NCI-H2081 (cell line): Measurements from ENCODE around the gene HCN1.
"Not testable (repeated sequence)": the region's sequence is repeated elsewhere in the genome, so short reads cannot be mapped to it uniquely, and the experiment has no call there.

Source experiments
- DNase-seq, 2 experiments: peaks; one replicate each; lab custom pipeline; 2025; lab: John Stamatoyannopoulos, UW

The HCN1 gene

DNA sequence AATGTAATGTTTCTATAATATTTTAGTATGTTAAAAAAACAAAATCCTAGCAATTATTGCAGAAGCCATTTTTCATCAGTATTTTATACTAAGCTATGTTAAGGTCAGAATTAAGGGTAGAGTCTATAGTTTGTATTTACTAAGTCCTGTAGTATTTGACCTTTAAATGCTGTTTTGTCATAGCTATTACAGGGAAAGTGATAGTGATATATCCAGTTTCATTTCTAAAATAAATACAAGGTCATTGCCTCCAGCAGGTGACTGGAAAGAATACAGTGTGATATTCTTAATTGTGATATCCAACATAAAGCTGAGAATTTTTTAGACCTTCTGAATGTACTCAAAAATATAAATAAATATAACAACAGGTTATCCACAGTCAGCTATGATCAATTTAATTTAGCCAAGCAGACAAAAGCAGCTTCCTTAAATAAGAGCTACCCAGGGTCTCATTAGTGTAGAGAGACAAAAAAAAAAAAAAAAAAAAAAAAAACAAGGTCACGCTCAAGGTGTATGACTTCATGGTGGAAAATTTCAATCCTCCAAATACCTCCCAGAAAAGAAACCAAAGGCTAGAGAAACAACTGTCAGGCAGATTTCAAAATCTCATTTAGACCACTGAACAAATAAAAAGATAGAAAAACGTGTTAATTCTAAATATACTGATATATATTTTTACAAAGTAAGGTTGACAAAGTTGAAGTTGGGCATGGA, 278.7 kb downstream of the HCN1 start:
- no peak for DNase-seq

DNA sequence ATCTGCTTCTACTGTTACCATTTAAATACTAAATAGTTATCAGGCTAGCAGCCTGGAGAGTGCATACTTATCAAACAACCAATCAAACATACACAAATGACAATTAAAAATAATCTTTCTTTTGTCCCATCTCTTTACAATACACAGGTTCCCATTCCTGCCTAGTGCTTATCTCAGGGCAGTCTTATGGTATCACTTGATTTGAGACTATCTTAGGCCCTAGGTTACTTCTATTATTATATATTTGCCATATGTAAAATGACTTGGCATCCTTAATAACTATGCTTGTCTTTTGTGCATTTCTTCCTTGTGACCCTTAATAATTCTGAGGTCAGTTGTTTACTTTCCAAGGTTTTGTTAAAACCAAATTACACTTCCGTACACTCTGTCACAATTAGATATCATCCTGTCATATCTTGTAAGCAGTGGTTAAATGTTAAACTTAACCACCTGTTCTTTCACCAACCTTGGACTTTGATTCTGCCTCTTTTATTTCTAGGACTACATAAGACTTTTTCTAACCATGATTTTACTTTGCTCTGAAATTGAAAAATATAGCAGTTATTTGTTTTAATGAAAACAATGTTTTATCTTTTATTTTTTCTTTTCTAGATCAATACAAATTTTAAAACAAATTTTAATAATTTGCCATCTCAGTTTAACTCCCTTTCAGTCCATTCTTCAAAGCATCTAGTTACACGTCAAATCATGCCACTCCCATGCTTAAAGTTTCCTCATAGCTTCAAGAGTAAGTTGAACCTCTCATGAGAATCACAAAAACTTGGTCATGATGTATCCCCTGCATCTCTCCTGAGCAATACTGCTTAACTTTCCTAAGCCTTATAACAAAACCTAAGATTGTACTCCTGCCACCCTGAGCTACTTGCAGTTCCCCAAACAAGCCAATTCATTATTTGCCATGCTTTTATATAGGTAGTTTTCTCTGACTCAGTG, 281.3 kb downstream of the HCN1 start:
- no peak for DNase-seq

DNA sequence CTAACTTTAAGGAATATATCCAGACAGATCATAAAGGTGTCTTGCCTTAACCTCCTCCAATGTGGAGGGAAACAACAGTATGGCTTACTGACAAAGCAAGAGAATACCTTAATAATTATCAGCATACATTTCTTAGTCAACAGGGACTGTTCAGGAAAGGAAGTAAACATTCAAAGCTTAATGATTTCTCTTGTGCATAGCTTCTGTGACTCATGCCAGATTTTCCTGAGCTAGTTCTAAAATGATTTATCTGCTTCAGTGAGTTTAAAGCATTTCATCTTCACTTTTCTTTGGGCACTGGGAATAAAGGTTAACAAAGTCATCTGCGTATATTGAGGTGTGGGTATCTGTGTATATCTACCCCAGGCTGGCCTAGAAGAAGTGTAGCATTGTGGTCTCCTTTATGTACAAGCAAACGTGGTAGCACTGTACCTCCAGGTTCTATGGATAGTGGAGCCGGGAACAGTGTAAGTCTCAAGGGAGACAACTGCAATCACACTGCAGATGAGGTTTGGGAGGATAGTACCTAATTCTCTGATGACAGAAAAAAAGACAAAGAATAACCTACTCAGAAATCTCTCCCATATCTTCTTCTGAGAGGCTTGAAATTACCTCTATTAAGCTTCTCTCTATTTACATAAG, 284.1 kb downstream of the HCN1 start:
- DNase-seq: no peak

DNA sequence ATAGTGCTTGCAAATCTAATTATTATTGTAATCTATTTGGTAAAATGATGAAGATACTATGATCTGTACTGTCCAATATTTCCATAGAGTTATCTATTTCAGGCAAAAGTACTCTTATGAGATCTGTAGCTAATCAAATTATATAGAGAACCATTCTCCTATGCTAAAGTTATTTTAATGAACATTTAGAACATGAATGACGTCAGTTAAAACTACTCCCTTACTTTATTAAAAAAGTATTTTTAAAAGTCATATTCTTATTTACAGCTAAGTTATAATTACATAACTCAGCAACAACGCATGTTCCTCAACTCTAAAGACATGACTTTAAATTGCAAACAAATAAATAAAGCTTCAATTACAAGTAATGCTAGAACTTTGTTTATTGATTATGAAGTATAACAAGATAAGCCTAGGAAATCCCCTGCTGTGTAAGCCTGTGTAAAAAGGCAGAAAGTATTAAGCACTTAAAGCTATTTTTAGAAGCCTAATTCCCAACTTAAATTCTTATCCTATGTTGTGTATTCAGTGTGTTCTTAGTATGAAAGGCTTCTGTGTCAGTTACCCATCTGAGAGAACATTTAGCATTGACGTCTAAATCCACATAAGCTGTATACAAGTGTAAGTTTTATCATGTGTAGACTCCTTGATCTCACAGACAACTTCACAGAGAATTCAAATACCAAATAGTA, 285.7 kb downstream of the HCN1 start:
- DNase-seq: no peak

DNA sequence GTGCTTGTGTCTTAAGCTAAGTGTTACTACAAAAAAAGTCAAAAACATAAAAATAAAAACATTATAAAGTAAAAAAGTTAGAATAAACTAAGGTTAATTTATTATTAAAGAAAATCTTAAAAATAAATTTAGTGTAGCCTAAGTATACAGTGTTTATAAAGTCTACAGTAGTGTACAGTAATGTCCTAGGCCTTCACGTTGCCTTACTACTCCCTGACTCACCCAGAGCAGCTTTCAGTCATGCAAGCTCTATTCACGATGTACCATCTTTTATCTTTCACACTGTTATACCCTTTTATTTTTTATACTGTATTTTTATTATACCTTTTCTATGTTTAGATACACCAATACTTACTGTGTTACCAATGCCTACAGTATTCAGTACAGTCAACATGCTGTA, 288.1 kb downstream of the HCN1 start:
- no peak for DNase-seq

DNA sequence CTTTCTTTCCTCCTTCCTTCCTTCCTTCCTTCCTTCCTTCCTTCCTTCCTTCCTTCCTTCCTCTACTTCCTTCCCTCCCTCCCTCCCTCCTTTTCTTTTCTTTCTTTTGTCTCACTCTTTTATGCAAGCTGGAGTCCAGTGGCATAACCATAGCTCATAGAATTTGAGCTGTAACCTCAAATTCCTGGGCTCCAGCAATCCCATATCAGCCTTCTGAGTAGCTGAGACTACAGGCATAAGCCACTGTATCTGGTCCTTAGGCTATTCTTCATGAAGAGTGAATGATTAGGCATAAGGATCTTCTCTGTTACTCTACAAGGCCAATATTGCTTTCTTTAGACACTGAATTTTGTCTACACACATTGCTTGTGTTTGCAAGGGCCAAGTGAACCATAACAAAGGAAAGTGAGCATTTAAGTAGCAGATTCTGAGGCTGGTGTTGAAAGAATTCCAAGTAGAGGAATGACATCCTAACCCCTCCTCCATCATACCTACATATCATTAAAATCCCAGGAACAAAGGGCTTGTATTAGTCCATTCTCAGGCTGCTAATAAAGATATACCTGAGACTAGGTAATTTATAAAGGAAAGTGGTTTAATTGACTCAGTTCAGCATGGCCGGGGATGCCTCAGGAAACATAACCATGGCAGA, 293.2 kb downstream of the HCN1 start:
- no peak for DNase-seq

DNA sequence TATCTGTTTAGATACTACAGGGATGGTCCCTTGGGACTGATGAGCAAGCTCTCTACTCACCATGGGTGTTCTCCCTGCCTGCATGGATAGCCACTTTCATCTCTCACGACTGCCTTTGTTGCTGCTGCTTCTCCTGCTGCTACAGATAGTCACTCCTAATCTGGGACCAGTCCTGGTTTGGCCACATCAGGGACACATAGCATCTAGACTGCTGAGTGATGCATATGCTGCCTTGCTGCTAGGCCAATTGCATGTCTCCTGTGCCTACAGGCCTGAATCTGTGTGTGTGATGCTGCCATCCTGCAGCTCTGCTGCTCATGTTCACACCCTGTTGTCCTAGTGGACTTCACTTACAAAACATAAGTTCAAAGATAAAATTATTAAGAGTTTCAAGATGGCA, 297.1 kb downstream of the HCN1 start:
- no peak for DNase-seq

DNA sequence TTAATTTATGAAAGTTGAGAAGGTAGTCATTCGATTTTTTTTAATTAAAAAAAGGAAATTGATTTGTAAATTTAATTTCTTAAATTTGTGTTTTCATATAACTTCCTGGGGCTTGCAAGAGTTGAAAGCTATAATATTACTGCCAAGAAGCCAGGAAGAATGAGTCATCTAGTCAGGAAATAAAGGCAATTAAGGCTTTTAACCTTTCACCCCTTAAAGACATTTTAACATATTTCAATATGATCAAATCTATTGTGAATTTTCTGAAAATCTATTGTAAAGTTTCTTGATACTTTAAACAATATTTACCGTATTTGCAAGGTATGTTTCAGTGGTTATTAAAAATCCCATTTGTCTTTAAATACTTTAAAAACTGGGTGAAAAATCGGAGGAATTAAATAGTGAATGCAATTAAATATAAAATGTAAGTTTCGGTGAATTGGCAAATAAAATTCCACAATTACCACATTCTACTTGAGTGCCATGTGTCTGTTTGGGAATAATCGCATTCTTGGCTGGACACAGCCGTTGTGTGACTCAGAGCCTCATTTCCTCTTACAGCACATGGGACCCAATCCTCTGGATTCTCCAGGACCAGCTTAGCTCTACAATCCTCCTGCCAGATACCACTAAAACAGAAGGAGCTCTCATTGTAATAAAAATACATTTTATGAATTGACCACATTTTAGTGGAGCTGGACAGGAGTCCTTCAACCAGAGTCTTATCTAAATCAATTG, 310.7 kb downstream of the HCN1 start:
- DNase-seq: no peak

DNA sequence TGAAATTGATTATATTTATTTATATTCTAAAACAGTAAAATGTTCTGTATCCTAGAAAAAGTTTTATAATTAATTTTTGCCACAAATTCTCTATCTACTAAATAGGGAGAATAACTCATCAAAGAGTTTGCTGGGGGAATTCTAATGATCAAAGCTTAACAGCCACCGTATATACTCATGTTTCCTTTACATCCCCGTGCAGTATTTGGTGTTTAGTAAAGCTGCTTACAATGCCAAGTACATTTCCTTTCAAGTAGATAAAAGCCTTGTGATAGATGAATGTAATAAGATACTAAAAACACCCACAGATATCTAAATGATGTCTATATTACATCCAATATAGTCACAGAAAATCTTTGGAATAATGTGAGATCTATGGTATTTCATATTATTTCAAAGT, 312.2 kb downstream of the HCN1 start:
- DNase-seq: peak in 1 of 2 experiments; percentile 10

DNA sequence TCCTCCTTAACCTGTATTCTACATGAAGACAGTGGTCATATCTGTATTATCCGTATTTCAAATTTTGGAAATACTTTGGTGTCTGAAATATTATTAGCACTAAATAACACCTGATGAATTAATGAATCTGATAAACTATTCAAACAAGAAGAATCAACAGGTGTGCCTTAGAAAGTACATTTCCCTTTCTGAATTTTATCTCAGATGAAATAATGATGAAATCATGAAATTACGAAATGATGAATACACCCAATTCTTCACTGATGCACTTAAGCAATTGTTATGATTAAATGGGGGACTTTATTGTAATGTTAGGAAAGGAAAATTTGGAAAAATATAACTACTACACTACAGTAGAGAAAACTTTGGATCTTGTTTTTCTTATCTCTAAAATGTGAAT, 313.6 kb downstream of the HCN1 start:
- no peak for DNase-seq

DNA sequence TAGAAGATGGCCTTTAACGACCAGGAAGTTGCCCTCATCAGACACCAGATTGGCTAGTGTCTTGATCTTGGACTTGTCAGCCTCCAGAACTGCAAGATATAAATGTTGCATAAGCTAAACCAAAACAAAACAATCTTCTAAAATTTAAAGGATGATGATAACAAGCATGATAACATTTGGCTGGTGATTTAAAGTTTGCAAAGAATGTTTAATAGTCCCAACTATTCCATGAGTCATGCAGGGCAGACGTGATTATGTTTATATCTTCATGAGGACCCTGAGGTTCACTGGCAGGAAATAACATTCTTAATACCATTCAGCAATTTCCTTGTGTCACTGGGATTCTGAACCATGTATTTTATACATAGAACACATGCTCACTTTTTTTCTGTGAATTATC, 319.8 kb downstream of the HCN1 start:
- no peak for DNase-seq

DNA sequence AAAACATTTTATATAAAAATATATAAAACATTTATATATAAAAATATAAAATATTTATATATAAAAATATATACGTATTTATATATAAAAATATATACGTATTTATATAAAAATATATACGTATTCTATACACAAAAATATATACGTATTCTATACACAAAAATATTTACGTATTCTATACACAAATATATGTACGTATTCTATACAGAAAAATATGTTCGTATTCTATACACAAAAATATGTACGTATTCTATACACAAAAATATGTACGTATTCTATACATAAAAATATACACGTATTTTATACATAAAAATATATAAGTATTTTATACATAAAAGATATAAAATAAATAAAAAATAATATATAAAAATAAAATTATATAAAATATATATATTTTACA, 323.6 kb downstream of the HCN1 start:
- no peak for DNase-seq

DNA sequence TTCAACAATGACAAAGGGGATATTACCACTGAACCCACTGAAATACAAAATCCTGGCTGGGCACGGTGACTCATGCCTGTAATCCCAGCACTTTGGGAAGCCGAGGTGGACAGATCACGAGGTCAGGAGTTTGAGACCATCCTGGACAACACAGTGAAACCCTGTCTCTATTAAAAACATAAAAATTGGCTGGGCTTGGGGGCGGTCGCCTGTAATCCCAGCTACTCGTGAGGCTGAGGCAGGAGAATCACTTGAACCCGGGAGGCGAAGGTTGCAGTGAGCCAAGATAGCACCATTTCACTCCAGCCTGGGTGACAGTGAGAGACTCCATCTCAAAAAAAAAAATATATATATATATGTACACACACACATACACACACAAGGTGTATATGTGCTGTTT, 324.8 kb downstream of the HCN1 start:
- DNase-seq: not testable (repeated sequence)

DNA sequence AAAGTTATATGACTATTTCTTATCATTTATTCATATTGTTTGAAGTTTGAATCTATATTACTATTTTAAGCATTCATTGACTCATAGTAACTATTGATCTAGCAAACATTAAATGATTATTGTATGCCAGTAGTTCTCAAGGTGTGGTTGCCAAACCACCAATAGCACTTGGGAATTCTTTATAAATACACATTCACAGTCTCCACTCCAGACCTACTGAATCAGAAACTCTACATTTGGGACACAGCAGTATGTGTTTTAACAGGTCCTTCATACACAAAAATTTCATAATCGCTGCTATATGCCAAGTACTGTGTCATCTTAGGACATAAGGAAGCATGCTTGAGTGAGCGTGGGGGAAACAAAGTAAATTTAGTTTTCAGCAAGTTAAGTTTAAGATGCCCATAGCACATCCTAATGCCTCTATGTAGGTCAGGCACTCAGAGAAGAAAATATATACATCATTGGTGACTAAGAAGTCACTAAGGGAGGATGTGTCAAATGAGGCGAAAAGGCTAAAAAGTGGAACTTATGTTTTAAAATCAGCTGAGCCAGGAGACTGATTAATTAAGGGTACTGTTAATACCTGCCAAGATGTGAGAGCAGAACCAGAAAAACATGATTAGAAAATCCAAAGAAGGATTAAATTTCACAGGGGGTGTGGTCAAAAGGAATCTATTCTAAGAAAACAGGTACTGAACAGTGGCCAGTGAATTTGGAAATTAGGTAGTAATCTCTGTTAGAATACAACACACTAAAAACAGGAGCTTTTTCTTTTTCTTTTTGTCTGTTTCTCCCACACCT, 340.8 kb downstream of the HCN1 start:
- no peak for DNase-seq

DNA sequence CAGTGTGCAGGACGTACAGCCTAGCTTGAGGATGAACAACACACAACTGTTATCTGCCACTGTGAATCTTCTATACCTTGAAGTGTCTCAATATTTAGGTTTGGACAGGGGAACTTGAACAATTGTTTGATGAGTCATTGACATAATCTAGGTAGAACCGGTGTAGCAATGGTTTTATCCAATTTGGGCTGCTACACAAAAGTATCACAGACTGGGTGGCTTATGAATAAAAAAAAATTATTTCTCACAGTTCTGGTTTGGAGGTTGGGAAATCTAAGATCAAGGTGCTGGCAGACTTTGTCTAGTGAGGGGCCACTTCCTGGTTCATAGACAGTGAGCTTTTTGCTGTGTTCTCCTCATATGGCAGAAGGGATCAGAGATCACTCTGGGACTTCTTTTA, 359.7 kb downstream of the HCN1 start:
- no peak for DNase-seq

DNA sequence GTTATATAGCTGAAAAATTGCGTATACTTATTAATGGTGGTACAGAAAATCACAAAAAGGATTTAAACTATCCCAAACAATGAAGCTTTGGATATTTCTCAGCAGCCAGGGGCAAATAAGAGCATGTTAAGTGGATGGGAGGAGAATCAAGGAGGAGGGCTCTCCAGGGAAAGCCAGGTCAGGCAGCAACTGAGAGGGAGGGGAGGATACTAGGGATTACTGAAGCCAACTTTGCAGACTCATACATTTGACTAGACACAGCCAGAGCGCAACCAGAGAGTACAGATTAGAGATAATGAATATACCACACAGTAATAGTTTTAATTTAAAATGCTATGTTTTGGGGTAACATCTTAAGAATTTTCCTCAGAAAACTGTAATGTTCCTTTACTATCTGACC, 360.2 kb downstream of the HCN1 start:
- DNase-seq: no peak

DNA sequence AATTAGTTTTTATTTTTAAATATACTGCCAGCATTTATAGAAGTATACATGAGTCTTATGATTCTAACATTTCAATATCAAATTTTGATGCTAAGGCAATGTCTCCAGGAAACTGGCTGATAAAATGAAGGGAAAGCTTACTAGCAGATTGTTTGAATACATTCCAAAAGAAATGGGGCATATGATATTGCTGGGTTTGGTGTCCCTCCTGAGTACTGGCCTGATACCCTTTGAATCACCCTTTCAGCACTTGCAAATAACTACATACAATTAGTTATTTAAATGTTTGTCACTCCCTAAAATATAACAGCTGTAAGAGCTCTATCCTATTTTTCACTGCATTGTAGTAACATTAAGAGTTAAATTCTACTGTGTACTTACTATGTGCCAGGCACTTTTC, 360.8 kb downstream of the HCN1 start:
- DNase-seq: no peak

DNA sequence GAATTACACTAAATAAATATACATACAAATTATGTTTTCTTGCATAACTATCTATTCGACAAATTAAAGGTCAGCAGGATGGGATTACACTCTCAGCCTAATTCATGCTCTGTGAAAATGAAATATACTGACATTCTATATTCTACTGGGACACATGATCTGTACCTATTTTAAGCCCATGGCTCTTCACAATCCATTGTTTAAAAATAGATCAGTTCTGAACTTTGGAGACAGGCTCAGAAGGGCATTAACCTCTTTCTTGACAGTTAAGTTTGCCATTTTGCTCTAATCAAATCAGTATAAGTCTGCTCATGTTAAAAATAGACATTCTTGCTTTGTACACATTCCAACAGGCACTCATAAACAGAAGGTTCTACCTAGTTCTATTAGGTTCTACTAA, 361.2 kb downstream of the HCN1 start:
- no peak for DNase-seq

DNA sequence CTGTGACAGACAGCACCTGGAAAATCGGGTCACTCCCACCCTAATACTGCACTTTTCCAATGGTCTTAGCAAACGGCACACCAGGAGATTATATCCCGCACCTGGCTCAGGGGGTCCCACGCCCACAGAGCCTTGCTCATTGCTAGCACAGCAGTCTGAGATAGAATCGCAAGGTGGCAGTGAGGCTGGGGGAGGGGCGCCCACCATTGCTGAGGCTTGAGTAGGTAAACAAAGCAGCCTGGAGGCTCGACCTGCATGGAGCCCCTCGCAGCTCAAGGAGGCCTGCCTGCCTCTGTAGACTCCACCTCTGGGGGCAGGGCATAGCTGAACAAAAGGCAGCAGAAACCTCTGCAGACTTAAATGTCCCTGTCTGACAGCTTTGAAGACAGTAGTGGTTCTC, 383.6 kb downstream of the HCN1 start:
- not testable (repeated sequence) for DNase-seq

DNA sequence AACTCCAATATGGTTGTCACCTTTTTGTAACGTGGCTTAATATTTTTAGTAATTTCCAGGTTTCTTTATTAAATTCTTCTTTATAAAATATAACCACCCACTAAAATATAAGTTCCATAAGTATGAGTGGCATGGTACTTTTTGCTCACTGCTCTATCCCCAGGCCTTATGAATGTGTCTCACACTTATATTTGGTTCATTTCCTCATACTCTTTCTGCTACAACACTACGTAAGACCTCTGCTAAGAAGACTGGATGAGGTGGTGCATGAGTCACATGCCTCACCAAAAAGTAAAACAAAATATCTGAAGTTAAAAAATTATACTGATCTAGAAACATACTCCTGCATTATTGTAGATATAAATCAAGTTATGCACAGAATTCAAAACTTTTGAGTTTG, 400.9 kb downstream of the HCN1 start:
- DNase-seq: no peak
